ENCODE results near the gene VGF. TPM values are rescaled to one million over a fixed set of nuclear protein-coding genes. Genes with fewer than 3 reads are reported as not detected.
A peak's percentile ranks its signal among the peaks of the same experiment; 100 is the strongest.
"Not testable (repeated sequence)": the region's sequence is repeated elsewhere in the genome, so short reads cannot be mapped to it uniquely, and the experiment has no call there.

VGF gene
- total RNA-seq, 2 experiments from 2014 or later, result not detected

GRCh38 chr7:101140746-101141382 lies 24.5 kb downstream of the VGF start:
- Mint-ChIP-seq H3K4me3 (no peak overlapping the region), H3K27me3 (peaks cover 26% of the 10 kb centered on the region), H3K36me3 (no peaks in the 10 kb centered on the region), H3K27ac (no peak overlapping the region), H3K9me3 (no peaks in the 10 kb centered on the region), H3K4me1 (peaks cover 46% of the 10 kb centered on the region)
- DNase-seq, result no peak

GRCh38 chr7:101140339-101140699 lies 25.1 kb downstream of the VGF start:
- H3K4me1 Mint-ChIP-seq, result peaks cover 49% of the 10 kb centered on the region
- H3K27me3 Mint-ChIP-seq, result peaks cover 20% of the 10 kb centered on the region
- no peaks in the 10 kb centered on the region for H3K9me3 Mint-ChIP-seq
- no peak overlapping the region for H3K27ac Mint-ChIP-seq
- no peak for DNase-seq
- H3K36me3 Mint-ChIP-seq, result no peaks in the 10 kb centered on the region
- H3K4me3 Mint-ChIP-seq, result no peak overlapping the region

DNA sequence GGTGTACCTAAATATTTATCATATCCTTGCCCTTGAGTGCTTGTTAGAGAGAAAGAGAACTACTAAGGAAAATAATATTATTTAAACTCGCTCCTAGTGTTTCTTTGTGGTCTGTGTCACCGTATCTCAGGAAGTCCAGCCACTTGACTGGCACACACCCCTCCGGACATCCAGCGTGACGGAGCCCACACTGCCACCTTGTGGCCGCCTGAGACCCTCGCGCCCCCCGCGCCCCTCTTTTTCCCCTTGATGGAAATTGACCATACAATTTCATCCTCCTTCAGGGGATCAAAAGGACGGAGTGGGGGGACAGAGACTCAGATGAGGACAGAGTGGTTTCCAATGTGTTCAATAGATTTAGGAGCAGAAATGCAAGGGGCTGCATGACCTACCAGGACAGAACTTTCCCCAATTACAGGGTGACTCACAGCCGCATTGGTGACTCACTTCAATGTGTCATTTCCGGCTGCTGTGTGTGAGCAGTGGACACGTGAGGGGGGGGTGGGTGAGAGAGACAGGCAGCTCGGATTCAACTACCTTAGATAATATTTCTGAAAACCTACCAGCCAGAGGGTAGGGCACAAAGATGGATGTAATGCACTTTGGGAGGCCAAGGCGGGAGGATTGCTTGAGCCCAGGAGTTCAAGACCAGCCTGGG lies 27.0 kb downstream of the VGF start:
- Mint-ChIP-seq H3K36me3 (no peaks in the 10 kb centered on the region), H3K27ac (peak overlapping the region; percentile 87), H3K4me3 (peak overlapping the region; percentile 43), H3K27me3 (peaks cover 4% of the 10 kb centered on the region), H3K9me3 (no peaks in the 10 kb centered on the region), H3K4me1 (peaks cover 59% of the 10 kb centered on the region)
- peak; percentile 83 for DNase-seq

GRCh38 chr7:101137651-101138212 lies 27.6 kb downstream of the VGF start:
- H3K27me3 Mint-ChIP-seq, result peaks cover under 1% of the 10 kb centered on the region
- peaks cover 59% of the 10 kb centered on the region for H3K4me1 Mint-ChIP-seq
- DNase-seq, result no peak
- no peak overlapping the region for H3K4me3 Mint-ChIP-seq
- peak overlapping the region; percentile 87 for H3K27ac Mint-ChIP-seq
- no peaks in the 10 kb centered on the region for H3K9me3 Mint-ChIP-seq
- H3K36me3 Mint-ChIP-seq, result no peaks in the 10 kb centered on the region

GRCh38 chr7:101134399-101134980 lies 30.9 kb downstream of the VGF start:
- Mint-ChIP-seq H3K4me1 (peaks cover 40% of the 10 kb centered on the region), H3K36me3 (no peaks in the 10 kb centered on the region), H3K4me3 (no peak overlapping the region), H3K27me3 (peaks cover 17% of the 10 kb centered on the region), H3K9me3 (no peaks in the 10 kb centered on the region), H3K27ac (no peak overlapping the region)
- DNase-seq, result no peak

- Mint-ChIP-seq H3K9me3 (no peaks in the 10 kb centered on the region), H3K27me3 (peaks cover 20% of the 10 kb centered on the region), H3K36me3 (no peaks in the 10 kb centered on the region), H3K4me3 (no peak overlapping the region), H3K27ac (no peak overlapping the region), H3K4me1 (peaks cover 38% of the 10 kb centered on the region)
- DNase-seq, result no peak
Observed at GRCh38 chr7:101133621-101134398, 31.6 kb downstream of the VGF start.

GRCh38 chr7:101132626-101133600 lies 32.5 kb downstream of the VGF start:
- not testable (repeated sequence) for DNase-seq, H3K36me3 Mint-ChIP-seq, H3K27ac Mint-ChIP-seq, H3K4me3 Mint-ChIP-seq, H3K9me3 Mint-ChIP-seq
- Mint-ChIP-seq H3K4me1 (peaks cover 35% of the 10 kb centered on the region), H3K27me3 (peaks cover 29% of the 10 kb centered on the region)

DNA sequence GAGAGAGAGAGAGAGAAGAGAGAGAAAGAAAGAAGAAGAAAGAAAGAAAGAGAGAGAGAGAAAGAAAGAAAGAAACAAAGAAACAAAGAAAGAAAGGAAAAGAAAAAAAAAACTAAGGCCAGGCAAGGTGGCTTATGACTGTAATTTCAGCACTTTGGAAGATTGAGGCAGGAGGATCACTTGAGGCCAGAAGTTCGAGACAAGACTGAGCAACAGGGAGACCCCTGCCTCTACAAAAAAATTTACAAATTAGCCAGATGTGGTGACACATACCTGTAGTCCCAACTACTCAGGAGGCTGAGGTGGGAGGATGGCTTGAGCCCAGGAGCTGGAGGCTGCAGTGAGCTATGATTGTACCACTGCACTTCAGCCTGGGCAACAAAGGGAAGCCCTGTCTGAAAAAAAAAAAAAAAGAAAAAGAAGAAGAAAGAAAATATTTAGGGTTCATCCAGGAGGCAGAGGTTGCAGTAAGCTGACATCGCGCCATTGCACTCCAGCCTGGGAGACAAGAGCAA lies 35.7 kb downstream of the VGF start:
- Mint-ChIP-seq H3K4me1 (peaks cover 35% of the 10 kb centered on the region), H3K27me3 (peaks cover 59% of the 10 kb centered on the region)

GRCh38 chr7:101128040-101128834 lies 37.1 kb downstream of the VGF start:
- H3K4me3 Mint-ChIP-seq, result no peak overlapping the region
- H3K4me1 Mint-ChIP-seq, result peaks cover 31% of the 10 kb centered on the region
- peaks cover 69% of the 10 kb centered on the region for H3K27me3 Mint-ChIP-seq
- H3K36me3 Mint-ChIP-seq, result no peaks in the 10 kb centered on the region
- no peak overlapping the region for H3K27ac Mint-ChIP-seq
- no peaks in the 10 kb centered on the region for H3K9me3 Mint-ChIP-seq
- DNase-seq, result no peak

More for the DNA sequence above, 35.7 kb downstream of the VGF start:
- DNase-seq, result no peak
- Mint-ChIP-seq H3K4me3 (no peak overlapping the region), H3K36me3 (no peaks in the 10 kb centered on the region), H3K27ac (no peak overlapping the region), H3K9me3 (no peaks in the 10 kb centered on the region)

GRCh38 chr7:101127460-101128039 lies 37.8 kb downstream of the VGF start:
- peaks cover 32% of the 10 kb centered on the region for H3K4me1 Mint-ChIP-seq
- H3K27ac Mint-ChIP-seq, result no peak overlapping the region
- no peak for DNase-seq
- no peaks in the 10 kb centered on the region for H3K9me3 Mint-ChIP-seq
- H3K27me3 Mint-ChIP-seq, result peaks cover 74% of the 10 kb centered on the region
- no peaks in the 10 kb centered on the region for H3K36me3 Mint-ChIP-seq
- H3K4me3 Mint-ChIP-seq, result no peak overlapping the region

GRCh38 chr7:101126651-101127459 lies 38.5 kb downstream of the VGF start, which contains the start of gene SERPINE1:
Gene SERPINE1 (plus strand): TSS chr7:101127104. CDS start chr7:101128394, 1,290 bp downstream.
- Mint-ChIP-seq H3K36me3 (no peaks in the 10 kb centered on the region), H3K9me3 (no peaks in the 10 kb centered on the region), H3K27me3 (peaks cover 74% of the 10 kb centered on the region), H3K27ac (no peak within 1 kb of the TSS), H3K4me3 (peak within 1 kb of the TSS; percentile 57), H3K4me1 (peaks cover 39% of the 10 kb centered on the region)
- peak; percentile 62 for DNase-seq

DNA sequence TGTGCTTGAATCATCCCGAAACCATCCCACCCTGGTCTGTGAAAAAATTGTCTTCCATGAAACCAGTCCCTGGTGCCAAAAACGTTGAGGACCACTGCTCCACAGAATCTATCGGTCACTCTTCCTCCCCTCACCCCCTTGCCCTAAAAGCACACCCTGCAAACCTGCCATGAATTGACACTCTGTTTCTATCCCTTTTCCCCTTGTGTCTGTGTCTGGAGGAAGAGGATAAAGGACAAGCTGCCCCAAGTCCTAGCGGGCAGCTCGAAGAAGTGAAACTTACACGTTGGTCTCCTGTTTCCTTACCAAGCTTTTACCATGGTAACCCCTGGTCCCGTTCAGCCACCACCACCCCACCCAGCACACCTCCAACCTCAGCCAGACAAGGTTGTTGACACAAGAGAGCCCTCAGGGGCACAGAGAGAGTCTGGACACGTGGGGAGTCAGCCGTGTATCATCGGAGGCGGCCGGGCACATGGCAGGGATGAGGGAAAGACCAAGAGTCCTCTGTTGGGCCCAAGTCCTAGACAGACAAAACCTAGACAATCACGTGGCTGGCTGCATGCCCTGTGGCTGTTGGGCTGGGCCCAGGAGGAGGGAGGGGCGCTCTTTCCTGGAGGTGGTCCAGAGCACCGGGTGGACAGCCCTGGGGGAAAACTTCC lies 39.2 kb downstream of the VGF start:
- no peaks in the 10 kb centered on the region for H3K36me3 Mint-ChIP-seq
- H3K27me3 Mint-ChIP-seq, result peaks cover 76% of the 10 kb centered on the region
- no peak overlapping the region for H3K27ac Mint-ChIP-seq
- no peak for DNase-seq
- H3K9me3 Mint-ChIP-seq, result no peaks in the 10 kb centered on the region
- H3K4me1 Mint-ChIP-seq, result peaks cover 40% of the 10 kb centered on the region
- H3K4me3 Mint-ChIP-seq, result no peak overlapping the region
